Upper lobe of left lung (tissue), 4 donors: ENCODE measurements around the gene OAS1.

Experiments
- POLR2A ChIP-seq, 4 donors: fragments of 450-650 bp; IDR thresholded peaks; one replicate each; pipeline ENCODE4 v1.5.1; 2016 to 2017; ENCODE audit warnings: antibody characterized with exemption in 4 of 4, mild to moderate bottlenecking in 2 of 4
- POLR2AphosphoS5 ChIP-seq, 2 donors: sonication (generic); formaldehyde crosslinking; IDR thresholded peaks; one replicate each; pipeline ENCODE4 v1.5.1; 2017; ENCODE audit warnings: antibody characterized with exemption in 2 of 2
- TF ChIP-seq, protein P1 (sequence below), 6 experiments: fragments of 450-650 bp in 4 of 6; fragments of 200-600 bp in 2 of 6; sonication (generic) in 2 of 6; IDR thresholded peaks; one replicate each; pipeline ENCODE4 v1.5.1; 2016 to 2019; ENCODE audit warnings: antibody characterized with exemption in 6 of 6

DNA sequence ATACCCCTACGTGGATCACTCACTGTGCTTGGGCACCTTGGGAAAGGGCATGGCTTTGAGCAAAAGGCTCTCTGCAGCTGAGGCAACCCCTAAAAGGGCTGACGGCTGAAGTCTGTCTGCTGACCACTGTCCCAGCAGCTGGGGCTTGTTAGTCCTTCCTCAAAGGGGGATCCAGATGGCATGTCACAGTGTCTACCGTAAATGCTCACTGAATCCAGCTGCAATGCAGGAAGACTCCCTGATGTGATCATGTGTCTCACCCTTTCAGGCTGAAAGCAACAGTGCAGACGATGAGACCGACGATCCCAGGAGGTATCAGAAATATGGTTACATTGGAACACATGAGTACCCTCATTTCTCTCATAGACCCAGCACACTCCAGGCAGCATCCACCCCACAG lies 12.4 kb downstream of the OAS1 start:
- TF ChIP-seq, protein P1, sequence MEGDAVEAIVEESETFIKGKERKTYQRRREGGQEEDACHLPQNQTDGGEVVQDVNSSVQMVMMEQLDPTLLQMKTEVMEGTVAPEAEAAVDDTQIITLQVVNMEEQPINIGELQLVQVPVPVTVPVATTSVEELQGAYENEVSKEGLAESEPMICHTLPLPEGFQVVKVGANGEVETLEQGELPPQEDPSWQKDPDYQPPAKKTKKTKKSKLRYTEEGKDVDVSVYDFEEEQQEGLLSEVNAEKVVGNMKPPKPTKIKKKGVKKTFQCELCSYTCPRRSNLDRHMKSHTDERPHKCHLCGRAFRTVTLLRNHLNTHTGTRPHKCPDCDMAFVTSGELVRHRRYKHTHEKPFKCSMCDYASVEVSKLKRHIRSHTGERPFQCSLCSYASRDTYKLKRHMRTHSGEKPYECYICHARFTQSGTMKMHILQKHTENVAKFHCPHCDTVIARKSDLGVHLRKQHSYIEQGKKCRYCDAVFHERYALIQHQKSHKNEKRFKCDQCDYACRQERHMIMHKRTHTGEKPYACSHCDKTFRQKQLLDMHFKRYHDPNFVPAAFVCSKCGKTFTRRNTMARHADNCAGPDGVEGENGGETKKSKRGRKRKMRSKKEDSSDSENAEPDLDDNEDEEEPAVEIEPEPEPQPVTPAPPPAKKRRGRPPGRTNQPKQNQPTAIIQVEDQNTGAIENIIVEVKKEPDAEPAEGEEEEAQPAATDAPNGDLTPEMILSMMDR (IDR thresholded peaks at IDR 0.05), result no peak
- TF ChIP-seq POLR2A (IDR thresholded peaks at IDR 0.05) (no peak), POLR2AphosphoS5 (IDR thresholded peaks at IDR 0.05) (no peak)
